Tibial nerve (tissue), 3 donors: Measurements from ENCODE around the gene MAN2A1.

Experiments used
- CTCF ChIP-seq, 5 experiments: fragments of 200-600 bp in 3 of 5; fragments of 450-650 bp in 2 of 5; sonication (generic) in 3 of 5; IDR thresholded peaks; one replicate each; pipeline ENCODE4 v1.5.1; 2016 to 2019; ENCODE audit warnings: antibody characterized with exemption in 5 of 5, mild to moderate bottlenecking in 3 of 5, moderate library complexity in 2 of 5
- POLR2A ChIP-seq, 2 donors: fragments of 450-650 bp; IDR thresholded peaks; one replicate each; pipeline ENCODE4 v1.6.1; 2017; ENCODE audit warnings: antibody characterized with exemption in 2 of 2, mild to moderate bottlenecking in 2 of 2, moderate library complexity in 2 of 2

GRCh38 chr5:109706095-109706494, 16.4 kb downstream of the MAN2A1 start:
- TF ChIP-seq CTCF (IDR thresholded peaks at IDR 0.05) (no peak), POLR2A (IDR thresholded peaks at IDR 0.05) (no peak)
